Hepatocyte (in vitro differentiated cells): ENCODE results near the gene SH3BGRL3. TPM values are rescaled to one million over a fixed set of nuclear protein-coding genes. Genes with fewer than 3 reads are reported as not detected.
A peak's percentile ranks its signal among the peaks of the same experiment; 100 is the strongest.

ENCODE experiments used
- DNase-seq: peaks from one replicate; pipeline ENCODE4 v3.0.0-alpha.2; 2016; ENCODE audit warnings: low spot score
- H2AFZ ChIP-seq: fragments of 200-600 bp; sonication (generic); 2 replicates; pipeline ENCODE4 v1.6.0; 2016; ENCODE audit warnings: antibody characterized with exemption, mild to moderate bottlenecking
- H3K27ac ChIP-seq: fragments of 200-600 bp; sonication (generic); 2 replicates; pipeline ENCODE4 v1.5.1; 2016; ENCODE audit warnings: mild to moderate bottlenecking
- H3K27me3 ChIP-seq: fragments of 200-600 bp; sonication (generic); 2 replicates; pipeline ENCODE4 v1.6.1; 2016
- H3K36me3 ChIP-seq: fragments of 200-600 bp; sonication (generic); replicated peaks from 2 replicates; pipeline ENCODE4 v1.5.1; 2016; ENCODE audit warnings: low read depth; ENCODE audit not compliant: insufficient read depth
- H3K4me1 ChIP-seq: fragments of 200-600 bp; sonication (generic); 2 replicates; pipeline ENCODE4 v1.5.1; 2016; ENCODE audit warnings: mild to moderate bottlenecking, moderate library complexity; ENCODE audit not compliant: insufficient read depth
- H3K4me2 ChIP-seq: fragments of 200-600 bp; sonication (generic); 2 replicates; pipeline ENCODE4 v1.6.0; 2016
- H3K4me3 ChIP-seq: fragments of 200-600 bp; sonication (generic); 2 replicates; pipeline ENCODE4 v1.5.1; 2016; ENCODE audit warnings: mild to moderate bottlenecking
- H3K79me2 ChIP-seq: fragments of 200-600 bp; sonication (generic); 2 replicates; pipeline ENCODE4 v1.6.0; 2017; ENCODE audit warnings: mild to moderate bottlenecking
- H3K9me2 ChIP-seq: fragments of 200-600 bp; sonication (generic); replicated peaks from 2 replicates; pipeline ENCODE4 v1.6.0; 2017; ENCODE audit warnings: mild to moderate bottlenecking; ENCODE audit not compliant: insufficient read depth
- H3K9me3 ChIP-seq: fragments of 200-600 bp; sonication (generic); 2 replicates; pipeline ENCODE4 v1.5.1; 2016; ENCODE audit warnings: low read depth, mild to moderate bottlenecking
- H4K20me1 ChIP-seq: fragments of 200-600 bp; sonication (generic); 2 replicates; pipeline ENCODE4 v1.6.0; 2016; ENCODE audit warnings: mild to moderate bottlenecking; ENCODE audit not compliant: insufficient read depth, poor library complexity, severe bottlenecking
- CTCF ChIP-seq: fragments of 200-600 bp; sonication (generic); IDR thresholded peaks from 2 replicates; pipeline ENCODE4 v1.5.1; 2016; ENCODE audit warnings: antibody characterized with exemption, mild to moderate bottlenecking; ENCODE audit not compliant: poor library complexity
- EZH2 ChIP-seq: fragments of 200-600 bp; sonication (generic); IDR thresholded peaks from 2 replicates; pipeline ENCODE4 v1.6.1; 2016; ENCODE audit warnings: antibody characterized with exemption, mild to moderate bottlenecking, borderline replicate concordance
- EZH2phosphoT487 ChIP-seq: fragments of 200-600 bp; sonication (generic); IDR thresholded peaks from one replicate; pipeline ENCODE4 v1.6.1; 2018; ENCODE audit warnings: antibody characterized with exemption, mild to moderate bottlenecking, low read depth, moderate library complexity; ENCODE audit not compliant: unreplicated experiment, severe bottlenecking
- WGBS: methylation state at CpG from one replicate; pipeline ENCODE4 v1.1.6; 2016; ENCODE audit warnings: low lambda C conversion rate; ENCODE audit errors: missing lambda C conversion rate; 5-methylcytosine and 5-hydroxymethylcytosine counted together
- polyA plus RNA-seq: library from polyadenylated mRNA; unstranded; fragments of >200 nt; fragmentation: Nextera tagmentation; extraction: Ambion mirVana; gene quantifications from 2 replicates; pipeline ENCODE4 v1.2.1, GENCODE V29; 2016
- total RNA-seq: library from RNA; depleted of rRNA; stranded (reverse); fragments of >200 nt; gene quantifications from 2 replicates; pipeline ENCODE4 v1.2.3, GENCODE V29; 2014

The SH3BGRL3 gene
- total and polyA plus RNA-seq, 2 experiments from 2014 or later: 35.9 to 420 TPM

- 76% methylated on average over 9 of the region's 9 CpGs for WGBS
- Histone ChIP-seq H3K9me3 (no peaks in the 10 kb centered on the region), H4K20me1 (no peaks in the 10 kb centered on the region), H3K9me2 (no peaks in the 10 kb centered on the region), H3K36me3 (no peaks in the 10 kb centered on the region), H2AFZ (no peak overlapping the region), H3K4me3 (no peak overlapping the region), H3K79me2 (no peaks in the 10 kb centered on the region), H3K27ac (peak overlapping the region; percentile 92), H3K4me1 (peaks cover 5% of the 10 kb centered on the region), H3K4me2 (no peak overlapping the region), H3K27me3 (no peaks in the 10 kb centered on the region)
- DNase-seq: no peak
- no peak for TF ChIP-seq EZH2
- no peak for TF ChIP-seq CTCF
- no peak for TF ChIP-seq EZH2phosphoT487
Measured at GRCh38 chr1:26268290-26269197, 11.3 kb upstream of the SH3BGRL3 start.

- H3K36me3 ChIP-seq: no peaks in the 10 kb centered on the region
- H4K20me1 ChIP-seq: no peaks in the 10 kb centered on the region
- H3K4me1 ChIP-seq: peaks cover 5% of the 10 kb centered on the region
- H3K9me3 ChIP-seq: no peaks in the 10 kb centered on the region
- H3K79me2 ChIP-seq: no peaks in the 10 kb centered on the region
- WGBS: 91% methylated on average over 4 of the region's 4 CpGs
- H3K4me3 ChIP-seq: no peak overlapping the region
- H3K27me3 ChIP-seq: no peaks in the 10 kb centered on the region
- DNase-seq: no peak
- TF ChIP-seq EZH2 (no peak), EZH2phosphoT487 (no peak), CTCF (no peak)
- peak overlapping the region; percentile 92 for H3K27ac ChIP-seq
- H3K9me2 ChIP-seq: no peaks in the 10 kb centered on the region
- H2AFZ ChIP-seq: no peak overlapping the region
- no peak overlapping the region for H3K4me2 ChIP-seq
Measured at GRCh38 chr1:26269198-26269550, 10.7 kb upstream of the SH3BGRL3 start.

- no peak for DNase-seq
- Histone ChIP-seq H3K79me2 (peaks cover 5% of the 10 kb centered on the region), H3K9me3 (no peaks in the 10 kb centered on the region), H3K4me2 (no peak overlapping the region), H2AFZ (no peak overlapping the region), H3K4me1 (peaks cover 44% of the 10 kb centered on the region), H3K27me3 (no peaks in the 10 kb centered on the region), H3K9me2 (no peaks in the 10 kb centered on the region), H3K36me3 (no peaks in the 10 kb centered on the region), H3K4me3 (no peak overlapping the region), H3K27ac (peak overlapping the region; percentile 94), H4K20me1 (no peaks in the 10 kb centered on the region)
- 93% methylated on average over 11 of the region's 11 CpGs for WGBS
- TF ChIP-seq EZH2: no peak
- TF ChIP-seq EZH2phosphoT487: no peak
Measured at GRCh38 chr1:26274801-26275425, 5.0 kb upstream of the SH3BGRL3 start.
